ENCODE measurements around the gene NCKAP5. TPM values are rescaled to one million over a fixed set of nuclear protein-coding genes. Genes with fewer than 3 reads are reported as not detected.

The NCKAP5 gene
- total and polyA plus RNA-seq, 2 of the 8 experiments (the other 6 are each of a cell fraction or from before 2014, with no cell fraction given) = 0.27 to 0.86 TPM

GRCh38 chr2:133120310-133120709, 448.0 kb downstream of the NCKAP5 start:
- FAIRE-seq (no peak), DNase-seq (ENCODE audit: low read depth in 1 of 2, low spot score in 2 of 2) (no peak)
- no peak overlapping the region for H4K91ac ChIP-seq (replicated peaks; ENCODE audit: insufficient read length, low read length)
- H3K79me1 ChIP-seq (ENCODE audit: low read depth, low read length) = no peaks in the 10 kb centered on the region
- ChIA-PET CTCF (ENCODE audit: partially characterized antibody) (no interaction called here), POLR2A (ENCODE audit: partially characterized antibody) (no interaction called here)
- no peak overlapping the region for H2BK15ac ChIP-seq (ENCODE audit: low read length)
- no peaks in the 10 kb centered on the region for H3K27me3 ChIP-seq (replicated peaks in 1 of 4; ENCODE audit: control insufficient read depth in 3 of 4, extremely low read depth in 1 of 4, insufficient read depth in 3 of 4, low read length in 3 of 4)
- H3K4me3 ChIP-seq (ENCODE audit: extremely low read depth in 1 of 4, insufficient read depth in 2 of 4, low read depth in 3 of 4, low read length in 4 of 4) = no peak overlapping the region
- H4K8ac ChIP-seq (ENCODE audit: extremely low read depth, insufficient read depth, low read length) = no peak overlapping the region
- H2BK5ac ChIP-seq (ENCODE audit: low read depth, low read length) = no peak overlapping the region
- no peak overlapping the region for H2AFZ ChIP-seq (ENCODE audit: low read length)
- no peaks in the 10 kb centered on the region for H3K9me3 ChIP-seq (ENCODE audit: insufficient read depth in 2 of 2, low read depth in 1 of 2, low read length in 1 of 2)
- H2BK12ac ChIP-seq (ENCODE audit: low read depth, low read length) = no peak overlapping the region
- H3K27ac ChIP-seq (ENCODE audit: low read depth, low read length) = no peak overlapping the region
- no peak overlapping the region for H2BK20ac ChIP-seq (ENCODE audit: low read length)
- no peak overlapping the region for H3K4ac ChIP-seq (replicated peaks; ENCODE audit: insufficient read length, low read depth, low read length)
- 90% methylated on average over 1 of the region's 1 CpG; no CpG with 5 or more reads in 1 of the 2 experiments for WGBS, 2 experiments (ENCODE audit: extremely low coverage in 1 of 2, insufficient coverage in 1 of 2, insufficient read length in 1 of 2, insufficient replicate concordance in 2 of 2, low coverage in 1 of 2, low lambda C conversion rate in 2 of 2, missing lambda C conversion rate in 1 of 2)
- H3K56ac ChIP-seq (replicated peaks; ENCODE audit: insufficient read length, low read depth, low read length) = no peak overlapping the region
- no peak overlapping the region for H3K4me2 ChIP-seq (ENCODE audit: insufficient read depth in 1 of 2, low read depth in 2 of 2, low read length in 2 of 2)
- no peak overlapping the region for H3K9ac ChIP-seq (replicated peaks in 1 of 4; ENCODE audit: extremely low read depth in 1 of 4, low read depth in 3 of 4, low read length in 3 of 4)
- no peak overlapping the region for H3K14ac ChIP-seq (ENCODE audit: insufficient read length)
- TF ChIP-seq RBBP5 (IDR thresholded peaks at IDR 0.05; ENCODE audit: borderline replicate concordance, low read depth, low read length) (no peak), JUN (IDR thresholded peaks at IDR 0.05; ENCODE audit: low read depth, low read length) (no peak), SP4 (IDR thresholded peaks at IDR 0.05; ENCODE audit: low read length) (no peak), TEAD4 (IDR thresholded peaks at IDR 0.05; ENCODE audit: low read depth, low read length) (no peak), TCF12 (IDR thresholded peaks at IDR 0.05; ENCODE audit: low read depth, low read length) (no peak), SP2 (IDR thresholded peaks at IDR 0.05; ENCODE audit: low read length) (no peak), CHD2 (IDR thresholded peaks at IDR 0.05; ENCODE audit: low read length) (no peak), CEBPB (IDR thresholded peaks at IDR 0.05; ENCODE audit: low read depth, low read length) (no peak), TBP (IDR thresholded peaks at IDR 0.05; ENCODE audit: low read depth, low read length) (no peak), RNF2 (IDR thresholded peaks at IDR 0.05; ENCODE audit: borderline replicate concordance, low read depth, low read length, missing control alignments, poor library complexity, severe bottlenecking) (no peak), CHD1 (IDR thresholded peaks at IDR 0.05; ENCODE audit: low read depth, low read length) (no peak), SIRT6 (IDR thresholded peaks at IDR 0.05; ENCODE audit: low read length) (no peak), CREB1 (IDR thresholded peaks at IDR 0.05) (no peak)
- no peaks in the 10 kb centered on the region for H3K23me2 ChIP-seq (ENCODE audit: low read depth, low read length)
- no peak overlapping the region for H3K18ac ChIP-seq (ENCODE audit: extremely low read depth, low read length)
- no peaks in the 10 kb centered on the region for H3K4me1 ChIP-seq (replicated peaks in 1 of 4; ENCODE audit: control insufficient read depth in 3 of 4, insufficient read depth in 4 of 4, low read length in 3 of 4)
- H2BK120ac ChIP-seq (replicated peaks; ENCODE audit: low read depth, low read length) = no peak overlapping the region
- no peaks in the 10 kb centered on the region for H3K79me2 ChIP-seq (ENCODE audit: control insufficient read depth in 1 of 2, insufficient read depth in 2 of 2, low read length in 2 of 2)
- no peaks in the 10 kb centered on the region for H3K36me3 ChIP-seq (ENCODE audit: control insufficient read depth in 2 of 4, insufficient read depth in 4 of 4, low read length in 3 of 4)
- H2AK5ac ChIP-seq (ENCODE audit: low read depth, low read length) = no peak overlapping the region
- H3K23ac ChIP-seq (ENCODE audit: insufficient read length) = no peak overlapping the region
- H4K5ac ChIP-seq (ENCODE audit: insufficient read length, low read depth, low read length) = no peak overlapping the region
- no peaks in the 10 kb centered on the region for H4K20me1 ChIP-seq (replicated peaks in 1 of 2; ENCODE audit: control insufficient read depth in 1 of 2, insufficient read depth in 2 of 2, low read length in 2 of 2)
